Suppressor macrophage (primary cell): Measurements from ENCODE around the gene CLDN14.
"Not testable (repeated sequence)": the region's sequence is repeated elsewhere in the genome, so short reads cannot be mapped to it uniquely, and the experiment has no call there.

Experiments
- DNase-seq, 4 experiments: peaks; one replicate each; pipeline ENCODE4 v3.0.0-alpha.2; 2020 to 2022

CLDN14 gene

DNA sequence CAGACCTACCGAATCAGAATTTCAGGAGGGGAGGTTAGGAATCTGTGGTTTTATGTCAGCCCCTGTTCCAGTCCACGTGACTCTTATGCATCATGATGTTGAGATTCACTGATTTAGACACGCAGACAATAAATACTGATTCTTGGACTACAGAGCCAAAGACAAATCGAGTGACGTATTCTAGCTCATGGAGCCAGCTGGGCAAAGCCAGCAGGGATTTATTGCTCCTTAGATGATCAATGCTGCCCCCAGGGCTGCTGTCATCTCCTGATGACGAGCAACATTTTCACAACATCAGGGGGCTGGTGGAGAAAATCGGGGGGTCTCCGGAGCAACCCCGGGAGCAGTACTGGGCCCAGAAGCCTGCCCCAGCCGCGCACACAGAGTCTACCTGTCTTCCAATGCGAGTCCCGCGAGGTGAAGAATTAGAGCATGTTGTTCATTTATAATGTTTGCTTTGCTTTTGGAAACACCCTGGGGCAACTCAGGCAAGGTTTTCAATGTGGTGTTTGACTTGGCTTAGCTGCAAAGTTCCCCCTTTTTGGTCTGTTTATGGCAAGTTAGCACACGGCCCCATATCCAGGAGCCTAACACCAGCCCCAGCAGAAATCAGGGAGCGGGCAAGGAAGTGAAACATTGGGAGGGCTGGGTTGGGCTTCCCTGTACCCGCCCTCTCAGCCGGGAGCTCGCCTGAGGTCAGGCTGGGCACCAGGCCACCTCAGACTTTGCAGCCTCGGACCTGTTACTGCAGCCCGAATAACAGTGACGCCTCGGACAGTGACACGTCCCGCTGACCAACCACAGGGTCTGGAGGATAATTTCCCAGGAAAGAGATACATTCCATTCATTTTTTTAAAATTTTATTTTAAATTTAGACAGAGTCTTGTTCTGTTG lies 19.9 kb upstream of the CLDN14 start:
- DNase-seq, result no peak

DNA sequence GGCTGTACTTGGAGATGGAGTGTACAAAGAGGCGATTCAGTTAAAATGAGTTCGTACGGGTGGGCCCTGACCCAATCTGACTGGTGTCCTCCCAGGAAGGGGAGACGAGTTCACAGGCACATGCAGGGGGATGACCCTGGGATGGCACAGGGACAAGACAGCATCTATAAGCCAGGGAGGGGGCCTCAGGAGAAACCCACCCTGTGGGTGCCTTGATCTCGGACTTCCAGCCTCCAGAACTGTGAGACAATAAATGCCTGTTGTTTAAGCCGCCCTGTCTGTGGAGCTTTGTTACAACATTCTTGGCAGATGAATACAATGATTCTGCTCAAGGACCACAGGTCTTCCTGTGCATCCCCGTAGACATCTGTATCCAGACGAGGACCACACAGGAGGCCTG lies 14.6 kb upstream of the CLDN14 start:
- DNase-seq, result no peak

DNA sequence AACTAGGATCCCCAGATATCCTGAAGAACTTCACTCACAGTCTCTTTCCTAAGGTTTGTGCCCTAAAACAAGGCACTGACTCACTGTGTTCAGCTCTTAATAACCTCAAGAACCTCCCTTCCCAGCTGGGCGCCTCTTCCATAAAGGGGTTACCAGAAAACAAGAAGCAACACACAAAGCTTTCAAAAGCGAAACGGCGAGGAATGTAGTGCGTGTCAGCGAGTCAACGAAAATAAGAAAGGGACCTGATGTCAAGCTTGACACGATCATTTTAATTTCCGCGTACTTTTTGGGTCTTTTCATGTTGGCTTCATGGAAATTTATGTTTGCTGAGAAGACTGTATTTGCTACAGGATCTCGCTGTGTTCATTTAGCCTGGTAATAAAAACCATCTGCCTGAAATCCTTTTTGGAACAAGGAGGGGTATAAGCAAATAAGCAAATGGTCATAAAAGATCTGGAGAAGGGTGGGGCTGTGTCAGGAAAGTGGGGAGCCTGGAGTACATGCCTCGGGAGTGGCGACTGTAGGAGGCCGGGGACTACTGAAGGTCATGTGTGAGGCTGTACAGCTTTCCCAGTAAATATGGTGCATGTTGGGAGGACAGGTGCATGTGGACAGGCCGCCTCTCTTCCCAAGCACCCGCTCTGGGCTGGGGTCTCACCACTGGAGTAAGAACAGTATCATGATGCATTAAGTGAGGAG lies 11.4 kb upstream of the CLDN14 start:
- no peak for DNase-seq

DNA sequence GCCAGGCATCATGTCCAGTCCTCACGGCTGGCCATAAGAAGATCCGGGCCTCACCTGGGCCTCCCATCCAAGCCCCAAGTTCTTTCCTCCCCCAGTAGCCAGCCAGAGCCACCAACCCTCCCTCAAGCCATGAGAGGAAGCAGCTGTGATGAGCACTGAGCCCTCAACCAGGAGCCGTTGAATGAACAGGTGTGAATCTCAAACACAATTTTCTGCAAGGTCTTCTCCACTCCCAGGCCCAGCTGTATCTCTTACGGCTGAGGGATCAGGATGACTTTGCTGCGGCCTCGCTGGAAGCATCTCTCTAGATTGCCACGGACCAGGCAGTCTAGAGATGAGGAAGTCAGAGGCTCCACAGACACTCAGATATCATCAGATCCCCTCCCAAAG lies 9.8 kb upstream of the CLDN14 start:
- DNase-seq, result no peak

DNA sequence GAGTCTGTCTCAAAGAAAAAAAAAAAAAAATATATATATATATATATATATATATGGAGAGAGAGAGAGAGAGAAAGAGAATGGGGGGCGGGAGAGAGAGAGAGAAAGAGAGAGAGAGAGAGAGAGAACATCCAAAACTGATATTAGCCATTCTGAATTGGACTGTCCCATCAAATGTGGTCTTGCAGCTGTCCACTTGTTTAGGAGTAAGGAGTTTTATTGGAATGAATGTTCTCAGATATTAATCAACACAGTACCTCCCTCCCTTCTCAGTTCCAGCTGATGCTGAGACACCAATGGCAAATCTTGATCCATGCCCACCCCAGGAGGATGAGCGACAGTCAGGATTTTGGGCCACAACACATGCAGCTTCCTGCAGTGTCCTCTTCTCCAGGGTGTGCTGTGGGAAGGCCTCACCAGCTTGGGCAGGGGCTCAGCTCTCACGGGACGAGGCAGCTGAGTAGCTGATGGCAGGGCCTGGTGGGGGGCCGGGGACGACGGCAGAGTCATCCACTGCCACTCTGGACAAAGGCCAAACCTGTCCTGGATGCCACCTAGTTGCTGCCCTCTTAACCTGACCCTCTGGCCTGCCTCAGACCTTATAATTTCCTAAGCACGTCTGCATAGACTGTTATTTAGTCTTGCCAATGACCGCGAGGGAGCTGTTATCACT lies 9.3 kb upstream of the CLDN14 start:
- no peak for DNase-seq

DNA sequence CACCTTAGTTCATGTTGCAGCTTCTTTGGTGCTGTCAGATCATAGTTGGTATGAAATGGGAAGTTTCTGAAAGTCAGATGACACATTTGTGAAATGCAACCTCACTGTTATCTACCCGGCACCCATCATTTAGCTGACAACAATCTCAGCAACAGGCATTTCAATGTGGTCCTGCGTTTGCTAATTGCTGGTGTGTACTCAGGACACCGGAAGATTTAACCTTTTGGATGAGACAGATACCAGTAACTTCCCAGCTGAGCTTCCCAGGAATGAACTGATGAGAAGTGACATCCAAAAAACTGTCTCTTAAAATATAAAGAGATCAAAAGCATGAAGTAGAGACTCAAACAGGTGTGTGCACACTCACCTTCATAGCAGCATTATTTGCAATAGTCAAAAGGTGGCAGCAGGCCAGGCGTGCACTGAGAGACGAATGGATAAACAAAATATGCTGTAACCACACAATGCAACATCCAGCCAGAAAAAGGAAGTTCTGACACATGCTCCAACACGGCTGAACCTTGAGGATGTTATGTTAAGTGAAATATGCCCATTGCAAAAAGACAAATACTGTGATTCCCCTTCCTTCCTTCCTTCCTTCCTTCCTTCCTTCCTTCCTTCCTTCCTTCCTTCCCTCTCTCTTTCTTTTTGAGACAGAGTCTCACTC lies 7.9 kb upstream of the CLDN14 start:
- peak; percentile 56 to 78 (median 71) for DNase-seq

DNA sequence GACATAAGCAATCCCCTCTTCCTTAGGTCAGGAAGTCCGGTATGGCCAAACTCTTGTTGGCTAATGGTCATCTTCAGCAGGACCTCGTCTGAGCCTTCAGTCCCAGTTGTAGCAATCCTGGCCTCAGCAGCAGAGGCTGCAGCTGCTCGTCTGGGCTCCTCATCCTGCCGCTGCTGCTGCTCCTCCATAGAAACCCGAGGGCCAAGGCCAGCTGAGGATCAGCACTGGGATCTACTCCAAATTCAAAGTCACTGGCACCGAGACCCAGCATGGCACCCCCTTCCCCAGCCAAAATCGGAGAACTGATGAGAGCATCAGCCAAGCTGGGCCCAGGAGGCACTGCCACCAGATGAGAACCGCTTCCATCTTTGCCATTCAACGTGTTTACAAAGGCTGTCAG lies 6.3 kb upstream of the CLDN14 start:
- no peak for DNase-seq

DNA sequence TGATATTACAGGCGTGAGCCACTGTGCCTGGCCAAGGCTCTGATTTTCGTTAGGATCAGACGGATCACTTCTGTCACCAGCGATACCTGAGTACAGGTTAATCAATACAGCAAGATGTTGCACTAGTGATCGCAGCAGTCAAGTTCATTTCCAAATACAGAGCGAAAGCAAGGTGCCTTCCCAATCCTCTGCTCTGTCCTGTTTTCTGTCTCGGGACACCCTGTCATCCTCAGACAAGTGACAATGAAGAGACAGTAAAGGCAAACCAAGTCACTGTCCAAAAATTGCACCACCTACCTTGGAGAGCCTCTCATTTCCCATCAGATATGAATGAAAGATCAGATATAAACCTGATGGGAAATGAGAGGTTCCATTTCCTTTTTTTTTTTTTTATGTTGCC lies 5.6 kb upstream of the CLDN14 start:
- DNase-seq, result no peak

DNA sequence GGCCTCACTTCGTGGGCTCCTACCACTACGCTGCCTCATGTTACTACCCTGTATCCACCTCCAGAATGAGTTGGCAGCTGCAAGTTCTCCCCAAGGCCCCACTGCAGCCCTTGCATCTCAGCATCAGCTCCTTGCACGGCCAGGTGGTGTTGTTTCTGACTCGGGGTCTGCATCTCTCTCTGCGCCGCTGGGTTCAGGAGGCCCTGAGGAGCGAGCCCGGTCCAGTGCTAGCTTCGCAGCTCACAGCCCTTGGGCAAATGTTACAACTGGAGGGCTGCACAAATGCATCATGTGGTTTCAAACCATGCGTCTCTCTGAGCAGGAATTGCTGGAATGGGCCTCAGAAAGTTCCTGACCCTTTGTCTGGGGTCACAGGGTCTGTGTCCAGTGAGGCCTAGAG lies 3.2 kb upstream of the CLDN14 start:
- DNase-seq, result no peak

DNA sequence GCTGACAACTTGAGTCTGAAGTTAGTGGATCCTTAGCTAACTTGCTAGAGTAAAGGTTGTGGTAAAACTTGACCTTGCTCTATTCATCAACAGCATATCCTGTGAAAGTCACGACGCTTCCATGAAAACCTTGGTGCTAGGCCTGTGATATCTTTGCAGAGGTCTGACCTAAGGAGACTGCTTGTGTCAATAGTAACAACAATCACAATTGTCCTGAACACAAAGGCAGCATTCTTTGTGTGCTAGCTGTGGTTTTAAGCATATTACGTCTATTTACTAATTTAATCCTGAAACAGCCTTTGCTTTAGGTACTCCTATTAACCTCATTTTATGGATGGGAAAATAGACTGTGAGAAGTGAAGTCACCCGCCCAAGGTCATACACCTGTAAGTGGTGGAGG lies 2.8 kb upstream of the CLDN14 start:
- no peak for DNase-seq

DNA sequence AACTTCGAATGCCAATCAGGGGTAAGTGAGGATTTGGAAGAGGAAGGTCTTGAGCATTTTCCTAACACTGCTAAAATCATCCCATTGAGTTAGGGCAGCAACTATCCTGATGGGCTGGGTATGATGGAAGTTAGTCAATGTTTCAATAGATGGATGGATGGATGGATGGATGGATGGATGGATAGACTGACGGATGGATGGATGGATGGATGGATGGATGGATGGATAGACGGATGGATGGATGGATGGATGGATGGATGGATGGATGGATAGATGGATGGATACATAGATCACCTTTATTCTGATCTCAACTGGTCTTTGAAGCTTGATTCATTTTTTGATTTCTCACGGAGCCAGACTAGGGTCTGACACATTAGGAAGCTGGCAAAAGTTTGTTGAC lies 2.3 kb upstream of the CLDN14 start:
- DNase-seq, result no peak

DNA sequence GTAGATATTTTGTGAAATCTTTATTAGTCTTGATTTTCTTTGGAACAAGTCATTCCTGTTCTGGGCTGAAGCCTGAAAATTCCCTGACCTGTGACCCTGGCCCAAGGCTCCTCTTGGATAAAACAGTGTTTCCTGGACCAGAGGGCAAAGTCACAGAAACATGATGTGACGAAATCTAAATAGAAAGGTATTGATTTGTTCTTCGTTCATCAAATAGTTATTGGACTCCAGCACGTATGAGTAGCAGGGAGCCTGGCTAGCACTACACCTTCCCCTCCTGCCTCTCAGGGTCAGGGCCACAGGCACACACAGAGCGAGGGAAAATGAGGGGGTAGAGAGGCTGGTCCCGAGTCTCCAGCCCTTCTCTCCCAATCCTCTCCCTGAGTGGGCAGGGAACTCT lies 1.7 kb upstream of the CLDN14 start:
- DNase-seq, result no peak

DNA sequence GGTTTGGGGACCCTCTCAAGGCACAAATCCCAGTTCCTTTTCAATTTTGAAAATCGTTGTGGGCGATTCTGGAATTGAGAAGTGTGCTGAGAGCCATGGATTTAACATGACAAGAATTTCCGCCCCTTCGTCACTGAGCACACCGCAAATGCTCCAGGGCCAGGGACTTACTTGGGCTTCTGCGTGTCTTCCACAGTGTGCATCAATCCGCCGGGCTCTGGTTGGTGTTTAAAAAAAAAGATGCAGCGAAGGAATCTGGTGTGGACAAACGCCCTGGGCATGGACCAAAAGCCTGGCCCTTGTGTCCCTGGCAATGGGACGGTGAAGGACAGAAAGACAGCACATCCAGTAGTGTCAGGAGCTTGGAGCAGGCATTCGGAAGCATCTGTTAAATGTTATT lies 696 bp upstream of the CLDN14 start:
- no peak for DNase-seq

DNA sequence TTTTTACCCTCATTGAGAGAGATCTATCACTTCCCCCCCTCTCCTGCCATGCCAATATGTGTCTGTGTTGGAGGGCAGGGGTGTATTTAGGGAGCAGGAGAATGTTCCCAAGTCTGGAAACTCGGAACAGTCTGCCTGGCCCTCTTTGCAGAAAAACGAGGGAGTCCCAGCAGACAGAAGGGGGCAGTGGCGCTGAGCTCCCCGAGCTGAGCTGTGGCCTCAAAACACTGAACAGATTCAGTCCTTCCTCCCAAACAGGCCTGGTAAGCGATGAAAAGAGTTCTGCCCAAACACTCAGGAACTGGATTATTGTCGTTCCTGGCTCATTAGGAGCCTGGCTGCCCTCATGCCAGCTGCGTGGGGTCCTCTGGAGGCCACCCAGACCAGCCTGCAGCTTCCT lies 981 bp downstream of the CLDN14 start:
- no peak for DNase-seq

DNA sequence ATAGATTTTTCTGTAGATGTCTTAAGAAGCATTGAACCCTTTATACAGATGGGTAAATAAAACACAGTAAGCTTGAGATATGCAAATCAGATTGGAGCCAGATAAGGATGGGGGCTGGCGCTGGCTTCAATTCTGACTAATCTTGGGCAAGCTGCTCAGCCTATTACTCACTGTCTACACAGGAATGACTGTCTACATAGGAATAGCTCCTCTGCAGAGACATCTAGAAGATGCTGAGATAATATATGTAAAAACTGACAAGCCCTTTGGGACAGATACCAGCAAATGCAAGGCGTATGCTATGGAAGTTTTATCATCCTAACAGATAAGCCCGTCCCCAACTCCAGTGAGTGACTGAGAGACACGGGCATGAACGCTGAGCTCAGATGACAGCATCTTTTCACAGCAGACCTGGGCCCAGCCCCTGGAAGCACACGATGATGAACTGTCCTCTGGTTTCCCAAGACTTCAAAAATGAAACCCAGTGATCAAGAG lies 1.7 kb downstream of the CLDN14 start:
- no peak for DNase-seq

DNA sequence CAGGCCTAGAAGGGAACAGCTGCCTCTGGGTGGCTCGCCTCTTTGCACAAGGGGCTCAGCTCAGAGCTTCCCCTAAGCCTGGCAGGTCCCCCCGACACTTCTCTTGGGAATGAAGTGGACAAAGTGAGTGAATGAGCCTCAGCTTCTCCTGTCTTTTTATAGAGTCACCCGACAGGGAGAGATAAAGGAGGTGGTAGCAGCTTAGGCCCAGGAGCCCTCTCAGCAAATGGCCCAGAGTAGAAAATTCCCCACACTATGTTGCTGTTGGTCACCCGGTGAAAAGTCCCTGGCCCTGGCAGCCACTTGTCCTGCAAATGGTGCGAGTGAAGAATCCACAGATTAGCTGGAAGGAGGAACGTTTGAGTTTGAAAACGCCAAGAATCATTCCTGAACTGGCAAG lies 2.4 kb downstream of the CLDN14 start:
- DNase-seq, result no peak

DNA sequence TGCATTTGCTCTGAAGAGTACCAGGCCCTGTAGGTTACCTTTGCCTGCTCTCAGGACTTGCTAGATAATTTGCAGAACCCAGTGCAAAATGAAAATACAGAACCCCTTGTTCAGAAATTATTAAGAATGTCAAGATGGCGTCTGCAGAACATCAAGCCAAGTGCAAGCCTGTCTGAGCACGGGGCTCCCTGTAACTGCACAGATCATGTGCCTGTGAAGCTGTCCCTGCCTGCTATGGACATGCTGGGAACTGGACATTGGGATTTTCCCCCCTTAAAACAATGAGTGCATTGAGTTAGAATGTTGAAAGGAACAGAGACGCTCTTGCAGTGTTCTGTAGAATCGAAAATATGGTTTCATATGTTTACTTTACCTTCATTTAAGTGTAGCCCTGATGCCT lies 2.9 kb downstream of the CLDN14 start:
- DNase-seq, result no peak

DNA sequence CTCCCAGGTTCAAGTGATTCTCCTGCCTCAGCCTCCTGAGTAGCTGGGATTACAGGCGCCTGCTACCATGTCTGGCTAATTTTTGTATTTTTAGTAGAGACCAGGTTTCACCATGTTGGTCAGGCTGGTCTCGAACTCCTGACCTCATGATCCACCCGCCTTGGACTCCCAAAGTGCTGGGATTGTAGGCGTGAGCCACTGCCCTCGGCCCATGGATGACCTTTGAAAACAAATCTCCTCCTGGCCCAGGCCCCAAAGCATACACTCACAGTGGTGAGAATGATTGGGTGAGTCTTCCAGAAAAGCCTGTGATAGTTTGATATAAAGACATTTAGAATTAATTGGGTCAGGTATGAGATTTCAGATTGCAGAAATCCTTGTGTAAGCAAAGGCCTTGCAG lies 3.4 kb downstream of the CLDN14 start:
- DNase-seq, result not testable (repeated sequence)

DNA sequence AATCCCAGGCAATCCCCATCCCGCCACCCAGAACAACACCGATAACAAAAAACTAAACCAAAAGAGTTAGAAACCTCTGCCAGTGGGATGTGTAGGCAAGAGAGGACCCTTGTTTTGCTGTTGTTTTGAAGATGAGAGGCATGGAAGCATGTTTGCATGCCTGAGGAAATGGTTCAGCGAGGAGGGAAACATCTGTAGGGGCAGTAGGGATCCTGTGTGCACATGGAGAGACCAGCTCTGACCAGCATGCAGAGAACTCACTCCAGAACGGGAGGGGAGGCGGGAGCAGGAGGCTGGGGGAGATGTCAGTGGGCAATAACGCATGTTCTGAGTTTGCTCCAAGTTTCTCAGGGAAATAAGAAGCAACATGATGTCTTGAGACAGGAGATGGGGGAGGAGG lies 5.3 kb downstream of the CLDN14 start:
- DNase-seq, result no peak

DNA sequence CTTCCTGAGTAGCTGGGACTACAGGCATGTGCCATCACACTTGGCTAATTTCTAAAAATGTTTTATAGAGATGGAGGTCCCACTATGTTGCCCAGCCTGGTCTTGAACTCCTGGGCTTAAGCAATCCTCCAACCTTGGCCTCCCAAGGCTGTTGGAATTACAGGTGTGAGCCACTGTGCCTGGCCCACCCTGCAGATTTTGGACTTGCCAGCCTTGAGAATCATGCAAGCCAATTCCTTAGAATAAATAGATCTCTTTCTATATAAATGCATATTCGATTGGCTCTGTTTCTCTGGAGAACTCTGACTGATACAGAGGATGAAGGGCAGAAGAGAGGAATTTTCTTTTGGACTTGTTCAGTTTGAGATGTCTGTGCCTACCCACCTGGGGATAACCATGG lies 6.7 kb downstream of the CLDN14 start:
- DNase-seq, result no peak

DNA sequence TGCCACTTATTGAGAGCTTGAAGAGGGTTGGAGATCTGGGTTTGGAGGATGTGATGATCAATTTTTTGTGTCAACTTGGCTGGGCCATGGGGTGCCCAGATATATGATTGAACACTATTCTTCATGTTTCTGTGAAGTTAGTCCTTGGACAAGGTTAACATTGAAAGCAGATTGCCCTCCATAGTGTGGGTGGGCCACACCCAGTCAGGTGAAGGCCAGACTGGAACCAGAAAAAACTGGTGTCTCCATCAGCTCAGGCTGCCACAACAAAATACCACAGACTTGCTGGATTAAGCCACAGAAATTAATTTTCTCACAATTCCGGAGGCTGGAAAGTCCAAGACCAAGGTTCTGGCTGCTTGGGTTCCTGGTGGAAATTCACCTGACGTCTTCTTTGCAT lies 7.5 kb downstream of the CLDN14 start:
- no peak for DNase-seq

DNA sequence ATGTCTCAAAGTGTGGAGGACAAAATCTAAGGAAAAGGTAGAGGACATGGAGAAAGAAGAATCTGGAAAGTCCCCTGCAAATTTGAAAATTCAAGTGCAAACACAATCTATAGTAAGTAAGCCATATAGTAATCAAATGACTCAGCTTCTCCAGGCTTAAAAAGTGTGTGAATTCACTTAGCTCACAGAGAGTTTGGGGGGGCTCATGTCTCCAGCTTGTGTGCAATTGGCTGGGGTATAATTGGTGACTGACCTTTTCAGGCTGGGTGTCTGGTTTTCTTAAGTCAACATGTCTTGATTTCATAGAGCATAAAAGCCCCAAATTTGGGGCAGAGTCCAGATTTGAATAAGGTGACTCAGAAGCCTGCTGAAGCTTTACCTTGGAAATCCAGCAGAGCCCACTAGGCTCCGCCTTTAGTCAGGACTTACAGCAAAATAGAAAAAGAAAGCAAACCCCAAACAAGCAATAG lies 8.6 kb downstream of the CLDN14 start:
- no peak for DNase-seq

DNA sequence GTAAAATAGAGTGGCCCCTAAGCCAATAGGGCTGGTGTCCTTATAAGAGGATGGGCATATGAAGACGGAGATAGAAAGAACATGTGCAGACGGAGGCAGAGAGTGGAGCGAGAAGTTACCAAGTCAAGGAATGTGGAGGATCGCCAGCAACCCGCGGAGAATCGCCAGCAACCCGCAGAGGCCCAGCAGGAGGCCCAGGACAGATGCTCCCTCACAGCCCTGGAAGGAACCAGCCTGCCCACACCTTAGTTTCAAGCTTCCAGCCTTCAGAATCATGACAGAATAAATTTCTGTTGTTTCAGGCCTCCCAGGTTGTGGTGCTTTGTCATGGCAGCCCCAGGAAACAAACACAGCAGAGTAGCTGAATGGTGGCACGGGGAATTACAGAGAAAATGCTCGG lies 9.6 kb downstream of the CLDN14 start:
- DNase-seq, result no peak
